Astrocyte of the cerebellum (primary cell): ENCODE results near the gene TAS2R20.

Source experiments
- DNase-seq: peaks from one replicate; pipeline ENCODE4 v3.0.0-alpha.2; 2011; ENCODE audit warnings: low read depth
- H3K4me3 ChIP-seq: 2 replicates; pipeline ENCODE4 v1.5.1; 2011; ENCODE audit warnings: mild to moderate bottlenecking, low read depth, low read length, moderate library complexity
- CTCF ChIP-seq: IDR thresholded peaks from 2 replicates; pipeline ENCODE4 v1.5.1; 2012; ENCODE audit warnings: low read length, low read depth, moderate library complexity, mild to moderate bottlenecking; ENCODE audit errors: missing control alignments
- in situ Hi-C: cut with HindIII; loops from 2 replicates; pipeline ENCODE4 v1.10.0; 2017; ENCODE audit warnings: low sequenced_read_pairs

TAS2R20 gene

DNA sequence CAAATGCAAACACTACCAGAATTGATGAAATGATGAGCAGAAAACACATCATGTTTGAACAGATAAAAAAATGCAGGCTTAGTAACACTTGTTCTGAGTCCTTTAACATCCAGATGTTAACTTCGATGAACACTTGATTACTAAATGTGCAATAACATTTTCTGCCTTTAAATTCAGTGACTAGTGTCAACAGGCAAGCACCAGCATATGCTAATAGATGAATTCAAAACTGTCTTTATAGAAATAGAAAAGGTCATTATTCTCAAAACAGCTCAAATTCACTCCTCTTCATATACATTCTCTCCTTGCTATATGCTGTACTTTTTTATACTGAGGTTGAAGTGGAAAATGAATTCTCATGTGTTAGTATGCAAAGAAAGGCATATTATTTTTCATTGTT is 24.4 kb upstream of the TAS2R20 start, which contains the start of gene TAS2R19:
Gene TAS2R19, minus strand, starts transcription at position 101 of the 400 bp plus-strand sequence. Its CDS starts 49 bp downstream, at position 52.
- no peak within 1 kb of the TSS for H3K4me3 ChIP-seq
- no peak for TF ChIP-seq CTCF
- no peak for DNase-seq
- in situ Hi-C loops = no loop called here

DNA sequence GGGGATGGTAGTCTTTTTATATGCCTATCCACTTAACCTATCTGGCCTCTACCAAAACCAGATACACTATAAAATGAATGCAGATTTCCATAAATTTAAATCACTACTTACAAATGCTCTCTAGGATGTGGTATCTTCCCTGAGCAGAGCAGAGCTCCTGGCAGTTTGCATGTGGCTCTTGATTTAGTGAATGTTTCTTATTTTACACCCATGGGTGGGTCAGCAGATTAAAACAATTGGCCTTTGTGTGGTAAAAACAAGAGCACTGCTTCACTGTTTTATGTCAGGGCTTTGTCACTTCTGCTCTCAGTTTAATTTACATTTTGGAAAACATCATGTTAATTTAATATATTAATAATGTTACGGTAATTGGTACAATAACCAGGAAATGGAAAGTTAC is 18.8 kb upstream of the TAS2R20 start:
- in situ Hi-C loops = no loop called here
- no peak overlapping the region for H3K4me3 ChIP-seq
- no peak for TF ChIP-seq CTCF
- no peak for DNase-seq

GRCh38 chr12:11015775-11016430 is 17.8 kb upstream of the TAS2R20 start:
- TF ChIP-seq CTCF = no peak
- no peak for DNase-seq
- in situ Hi-C loops = no loop called here
- no peak overlapping the region for H3K4me3 ChIP-seq

DNA sequence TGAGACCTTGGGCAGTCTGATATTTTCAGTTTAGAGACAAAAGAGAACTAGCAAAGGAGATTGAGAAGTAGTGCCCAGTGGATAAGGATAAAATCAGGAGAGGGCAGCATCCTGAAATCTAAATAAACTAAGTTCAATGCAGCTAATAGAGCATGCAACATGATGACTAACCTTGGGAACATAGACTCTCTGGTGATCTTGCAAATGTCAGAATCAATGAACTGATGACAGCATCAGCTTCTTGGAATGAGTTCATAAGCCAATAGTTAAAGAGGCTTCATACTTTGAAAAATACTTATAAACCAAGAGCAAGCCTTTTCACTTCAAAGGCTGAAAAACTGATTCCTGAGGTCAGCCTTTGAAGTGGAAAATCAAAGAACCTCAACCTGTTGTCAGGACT is 16.1 kb upstream of the TAS2R20 start:
- in situ Hi-C loops = no loop called here
- no peak for TF ChIP-seq CTCF

DNA sequence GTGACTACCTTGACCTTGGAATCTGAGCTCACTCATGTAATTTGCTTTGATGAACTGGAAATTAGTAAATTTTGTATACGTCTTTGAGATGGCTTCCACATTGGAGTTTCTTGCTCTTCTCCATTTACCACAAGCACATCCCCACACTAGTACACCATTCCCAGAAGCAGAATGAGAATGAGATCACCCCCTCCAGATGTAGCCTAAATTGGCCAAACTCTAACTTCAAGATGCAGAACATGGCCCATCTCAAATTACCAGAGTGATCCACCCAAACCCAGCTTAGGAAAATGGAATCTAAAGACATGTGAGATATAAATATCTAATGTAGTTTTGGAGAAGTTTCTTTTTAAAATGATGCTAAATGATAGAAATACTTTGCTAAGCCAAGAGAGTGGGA is 9.5 kb upstream of the TAS2R20 start:
- no peak for TF ChIP-seq CTCF
- in situ Hi-C loops = no loop called here
- no peak overlapping the region for H3K4me3 ChIP-seq
- DNase-seq = no peak

More for the DNA sequence above, 16.1 kb upstream of the TAS2R20 start:
- no peak for DNase-seq
- H3K4me3 ChIP-seq = no peak overlapping the region

DNA sequence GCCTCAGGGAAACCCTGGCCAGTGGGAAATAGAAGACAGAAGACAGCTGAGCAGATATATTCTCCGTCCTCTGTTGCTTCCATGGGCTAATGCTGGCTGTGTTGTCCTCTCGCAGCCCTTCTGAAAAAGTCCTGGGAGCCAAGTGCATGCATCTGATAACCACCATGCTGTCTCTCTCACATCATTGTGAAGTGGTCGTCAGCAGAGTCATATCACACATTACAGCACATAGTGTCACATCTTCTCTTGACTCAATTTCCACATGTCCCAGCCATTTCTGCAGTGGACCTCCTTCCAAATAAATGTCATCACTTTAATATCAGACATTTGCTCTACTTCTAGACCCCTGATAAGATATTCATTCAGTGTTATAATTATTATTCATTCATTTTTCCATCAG is 3.8 kb downstream of the TAS2R20 start:
- no peak for TF ChIP-seq CTCF
- in situ Hi-C loops = no loop called here
- no peak overlapping the region for H3K4me3 ChIP-seq
- no peak for DNase-seq
